HG03095 (cell line): Measurements from ENCODE around the gene SECTM1.
"Not testable (repeated sequence)": the region's sequence is repeated elsewhere in the genome, so short reads cannot be mapped to it uniquely, and the experiment has no call there.

Experiments used
- ATAC-seq: cut with Tn5 transposase; IDR thresholded peaks from one replicate; pipeline ENCODE4 v1.9.1; 2021; ENCODE audit warnings: moderate library complexity; ENCODE audit not compliant: unreplicated experiment

Gene SECTM1

GRCh38 chr17:82349287-82349701 lies 15.7 kb upstream of the SECTM1 start:
- no peak for ATAC-seq

- ATAC-seq, result no peak
These were observed 15.3 kb upstream of the SECTM1 start for GRCh38 chr17:82348866-82349265.

DNA sequence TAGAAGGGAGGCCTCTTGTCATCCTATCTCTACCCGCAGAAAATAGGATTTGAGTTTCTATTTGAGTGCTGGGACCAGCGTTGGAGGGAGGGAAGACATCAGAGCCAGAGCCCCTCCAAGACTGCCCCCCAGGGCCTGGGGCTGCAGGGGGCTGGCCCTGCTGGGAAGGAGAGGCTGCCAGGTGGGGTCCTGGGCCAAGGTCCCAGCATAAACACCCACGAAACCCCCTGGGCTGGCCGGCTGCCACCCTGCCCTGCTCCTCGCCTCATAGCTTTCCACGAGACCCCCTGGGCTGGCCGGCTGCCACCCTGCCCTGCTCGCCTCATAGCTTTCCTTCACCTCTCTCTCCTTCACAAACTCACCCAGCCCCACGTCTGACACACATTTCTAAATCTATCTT lies 14.9 kb upstream of the SECTM1 start:
- ATAC-seq, result no peak

- ATAC-seq, result not testable (repeated sequence)
These were observed 14.4 kb upstream of the SECTM1 start for GRCh38 chr17:82347994-82348393.

- ATAC-seq, result no peak
These were observed 13.1 kb upstream of the SECTM1 start for GRCh38 chr17:82346342-82347300.

DNA sequence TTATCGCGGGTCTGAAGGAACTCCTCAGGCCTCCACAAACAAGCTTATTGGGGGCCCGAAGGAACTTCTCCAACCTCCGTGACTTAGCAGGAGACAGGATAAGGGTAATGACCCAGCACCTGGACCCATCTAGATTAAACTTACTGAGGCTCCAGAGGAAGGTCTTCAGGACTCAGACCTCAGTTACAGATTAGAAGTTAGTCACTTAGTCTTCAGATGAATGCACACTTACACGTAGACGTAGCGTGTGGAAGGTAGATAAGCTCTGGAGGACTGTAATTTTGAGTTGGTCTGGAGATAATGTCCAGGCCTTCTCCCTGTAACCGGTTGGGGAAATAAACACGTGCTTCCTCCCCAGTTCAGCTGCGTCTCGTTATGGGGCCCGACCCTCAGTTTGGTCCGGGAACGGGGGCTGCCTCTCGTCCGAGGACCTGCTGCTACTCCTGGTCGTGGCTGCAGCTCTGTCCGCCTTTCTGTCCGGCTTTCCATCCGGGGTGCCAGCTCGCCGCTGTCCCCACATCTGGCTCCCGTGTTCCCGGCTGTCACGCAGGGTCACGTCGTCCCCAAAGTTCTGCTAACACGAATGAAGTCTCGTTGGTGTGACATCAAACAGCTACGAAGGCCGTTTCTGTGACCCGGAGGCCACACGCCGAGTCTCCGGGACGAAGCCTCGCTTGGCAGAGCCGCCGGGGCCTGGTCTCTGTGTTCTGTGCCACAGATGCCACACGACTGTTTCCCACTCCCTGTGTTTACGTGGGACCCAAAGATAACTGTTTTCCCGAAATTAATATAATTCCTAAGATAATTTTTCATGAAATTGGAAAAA lies 11.8 kb upstream of the SECTM1 start:
- ATAC-seq, result no peak

DNA sequence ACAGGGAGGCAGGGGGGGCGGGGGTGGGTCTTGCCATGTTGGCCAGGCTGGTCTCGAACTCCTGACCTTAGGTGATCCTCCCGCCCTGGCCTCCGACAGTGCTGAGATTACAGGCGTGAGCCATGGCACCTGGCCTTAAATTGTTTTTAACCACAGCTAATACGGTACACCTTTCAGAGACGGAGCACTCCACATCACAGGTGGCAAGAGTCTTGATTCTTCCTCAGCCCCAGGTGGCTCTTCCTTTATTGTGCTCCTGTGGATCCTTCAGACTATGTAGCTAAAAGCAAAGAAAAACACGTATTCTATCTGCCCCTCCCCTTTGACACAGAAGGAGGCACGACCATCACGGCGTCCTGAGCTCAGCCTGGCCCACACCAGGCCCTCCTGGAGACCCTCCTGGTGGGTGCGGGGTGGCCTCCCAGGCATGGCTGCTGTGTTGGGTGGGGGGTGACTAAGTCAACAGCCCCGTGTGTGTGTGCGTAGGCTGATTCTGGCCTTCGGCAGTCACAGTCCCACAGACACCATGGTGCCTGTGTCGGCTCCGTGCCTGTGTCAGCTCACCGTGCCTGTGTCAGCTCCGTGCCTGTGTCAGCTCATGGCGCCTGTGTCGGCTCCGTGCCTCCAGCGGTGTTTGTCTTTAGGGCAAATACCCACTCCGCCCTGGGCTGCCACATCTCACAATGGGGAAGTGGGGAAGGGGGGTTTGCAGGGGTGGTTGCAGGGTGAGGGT lies 10.8 kb upstream of the SECTM1 start:
- ATAC-seq, result no peak

DNA sequence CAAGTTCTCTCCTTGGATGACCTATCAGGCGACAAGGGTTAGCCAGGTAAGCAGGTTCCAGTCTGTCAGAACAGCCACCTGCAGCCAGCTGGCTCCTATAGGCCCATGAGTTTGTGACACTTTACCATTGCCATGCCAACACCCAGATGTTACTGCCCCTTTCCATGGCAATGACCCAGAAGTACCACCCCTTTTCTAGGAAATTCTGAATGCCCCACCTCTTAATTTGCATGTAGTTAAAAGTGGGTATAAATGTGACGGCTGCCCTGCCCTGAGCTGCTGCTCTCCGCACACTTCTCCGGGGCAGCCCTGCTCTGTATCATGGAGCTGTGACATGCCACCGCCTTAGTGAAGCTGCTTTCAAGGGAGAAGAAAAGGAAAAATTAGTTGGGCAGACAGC lies 10.0 kb upstream of the SECTM1 start:
- ATAC-seq, result no peak

- no peak for ATAC-seq
These were observed 9.0 kb upstream of the SECTM1 start for GRCh38 chr17:82342361-82343079.

DNA sequence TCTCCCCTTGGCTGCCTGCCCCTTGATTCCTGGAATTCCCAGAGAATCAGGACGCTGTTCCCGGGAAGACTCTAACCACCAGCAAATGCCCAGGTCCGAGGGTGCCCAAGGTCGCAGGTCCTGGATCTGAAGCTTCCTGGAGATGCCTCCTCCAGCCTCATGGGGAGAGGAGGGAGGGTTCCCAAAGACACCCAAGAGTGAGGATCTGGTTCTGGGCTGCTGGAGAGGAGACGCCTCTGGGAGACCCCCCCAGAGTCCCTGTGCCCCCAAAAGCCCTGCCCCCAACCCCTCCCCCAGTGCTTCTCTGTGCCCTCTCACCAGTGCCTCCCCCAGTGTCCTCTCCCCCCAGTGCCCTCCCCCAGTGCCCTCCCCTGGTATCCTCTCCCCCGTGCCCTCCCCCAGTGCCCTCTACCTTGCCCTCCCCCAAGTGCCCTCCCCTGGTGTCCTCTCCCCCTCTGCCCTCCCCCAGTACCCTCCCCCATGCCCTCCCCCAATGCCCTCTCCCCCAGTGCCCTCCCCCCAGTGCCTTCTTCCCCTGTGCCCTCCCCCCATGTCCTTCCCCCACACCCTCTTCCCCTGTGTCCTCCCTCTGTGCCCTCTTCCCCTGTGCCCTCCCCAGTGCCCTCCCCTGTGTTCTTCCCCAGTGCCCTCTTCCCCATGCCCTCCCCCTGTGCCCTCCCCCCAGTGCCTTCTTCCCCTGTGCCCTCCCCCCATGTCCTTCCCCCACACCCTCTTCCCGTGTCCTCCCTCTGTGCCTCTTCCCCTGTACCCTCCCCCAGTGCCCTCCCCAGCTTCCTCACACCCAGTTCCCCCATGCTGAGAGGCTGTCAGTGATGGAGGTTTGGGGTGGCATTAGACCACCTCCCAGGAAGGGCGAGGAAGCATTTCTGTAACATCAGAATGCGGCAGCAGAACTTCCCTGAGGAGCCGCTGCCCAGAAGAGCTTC lies 6.3 kb upstream of the SECTM1 start:
- ATAC-seq, result no peak

DNA sequence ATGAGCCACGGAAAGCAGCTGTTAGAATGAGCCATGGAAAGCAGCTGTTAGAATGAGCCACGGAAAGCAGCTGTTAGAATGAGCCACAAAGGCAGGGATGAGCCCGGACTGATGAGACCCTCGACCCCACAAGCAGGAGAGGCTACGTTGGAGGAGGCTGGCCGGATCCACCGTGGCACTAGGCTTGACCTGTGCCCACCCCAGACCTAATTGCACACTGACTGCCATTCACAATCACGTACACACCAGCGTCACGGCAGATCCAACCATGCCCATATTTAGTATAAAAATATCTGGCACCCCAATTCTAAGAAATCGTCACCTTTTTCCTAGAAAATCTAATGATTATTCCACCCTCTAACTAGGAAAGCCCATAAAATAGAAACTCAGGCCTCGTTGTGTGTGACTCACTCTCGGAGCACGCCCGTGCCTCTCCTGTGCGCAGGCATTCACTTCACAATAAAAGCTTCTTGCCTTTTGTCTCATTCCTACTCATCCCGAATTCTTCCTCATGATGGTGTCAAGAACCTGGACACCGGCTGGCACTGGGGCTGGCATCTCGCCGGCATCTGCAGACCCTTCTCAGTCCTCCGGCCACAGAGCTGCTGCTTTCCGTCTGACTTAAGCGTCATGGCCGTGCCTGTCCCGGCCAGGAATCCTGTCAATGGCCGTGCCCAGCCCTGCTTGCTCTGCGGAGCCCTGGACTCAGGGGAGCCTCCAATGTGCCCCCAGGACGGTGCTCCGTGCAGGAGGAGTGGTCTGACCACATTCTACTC lies 5.5 kb upstream of the SECTM1 start:
- ATAC-seq, result no peak

DNA sequence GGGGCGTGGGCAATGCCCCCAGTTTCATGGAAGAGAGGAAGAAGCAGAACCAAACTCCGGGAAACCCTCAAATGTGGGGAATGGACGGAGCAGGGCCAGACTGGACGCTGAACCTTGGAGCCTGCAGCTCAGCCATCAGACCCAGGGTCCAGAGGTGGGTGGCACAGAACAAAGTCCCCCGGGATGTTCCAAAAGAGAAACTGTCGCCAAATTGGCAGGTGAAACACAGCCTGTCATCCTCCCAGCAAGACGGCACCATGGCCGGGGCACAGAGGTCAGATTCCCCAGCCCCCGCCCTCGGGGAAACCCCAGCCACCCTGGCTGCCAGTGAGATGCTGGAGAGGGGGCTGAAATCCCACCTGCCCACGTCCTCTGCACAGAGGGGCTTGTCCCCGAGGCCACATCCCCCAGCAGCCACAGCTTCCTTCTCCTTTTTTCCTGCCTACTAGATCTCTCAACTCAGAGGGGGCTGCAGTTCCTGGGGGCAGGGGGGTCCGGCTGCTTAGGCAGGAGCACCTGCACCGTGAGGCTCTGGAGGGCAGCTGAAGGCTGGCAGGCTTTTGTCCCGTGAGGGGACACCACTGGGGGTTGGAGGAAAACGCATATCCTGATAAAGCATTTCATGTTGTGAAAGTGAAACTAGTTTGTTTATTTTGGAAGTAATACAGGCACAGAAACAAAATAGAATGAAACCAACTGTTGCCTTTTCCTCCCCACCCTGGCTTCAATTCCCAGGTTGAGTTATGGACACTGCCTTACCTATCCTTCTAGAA lies 1.2 kb upstream of the SECTM1 start:
- ATAC-seq, result no peak

- no peak for ATAC-seq
These were observed 647 bp upstream of the SECTM1 start for GRCh38 chr17:82334204-82334621.

DNA sequence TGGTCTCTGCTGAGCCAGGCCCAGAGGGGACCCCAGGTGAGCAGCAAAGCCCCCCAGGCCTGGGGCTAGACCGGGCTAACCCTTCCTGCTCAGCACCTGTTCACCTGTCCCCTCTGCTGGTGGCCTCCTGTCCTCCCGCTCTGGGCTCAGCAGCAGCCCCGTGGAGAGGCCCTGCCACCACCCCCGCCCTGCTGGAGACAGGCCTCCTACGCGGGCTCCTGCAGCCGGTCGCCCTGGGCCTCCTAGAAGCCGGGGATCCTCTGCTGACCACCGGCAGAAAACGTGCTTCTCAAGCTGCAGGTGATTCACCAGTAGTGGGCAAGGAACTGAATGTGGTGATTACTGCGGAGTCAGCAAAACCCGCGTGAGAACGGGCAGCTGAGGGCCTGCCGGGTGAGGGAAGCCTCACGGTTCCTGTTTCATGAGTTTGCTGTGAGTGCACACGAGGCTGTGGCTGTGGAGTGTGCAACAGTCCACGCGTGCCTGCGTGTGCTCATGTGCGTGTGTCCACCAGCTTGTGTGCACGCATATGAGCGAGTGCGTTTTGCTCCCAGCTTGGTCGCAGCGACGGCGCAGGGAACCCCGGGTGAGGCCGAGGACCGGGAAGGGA lies 792 bp downstream of the SECTM1 start:
- ATAC-seq, result no peak

DNA sequence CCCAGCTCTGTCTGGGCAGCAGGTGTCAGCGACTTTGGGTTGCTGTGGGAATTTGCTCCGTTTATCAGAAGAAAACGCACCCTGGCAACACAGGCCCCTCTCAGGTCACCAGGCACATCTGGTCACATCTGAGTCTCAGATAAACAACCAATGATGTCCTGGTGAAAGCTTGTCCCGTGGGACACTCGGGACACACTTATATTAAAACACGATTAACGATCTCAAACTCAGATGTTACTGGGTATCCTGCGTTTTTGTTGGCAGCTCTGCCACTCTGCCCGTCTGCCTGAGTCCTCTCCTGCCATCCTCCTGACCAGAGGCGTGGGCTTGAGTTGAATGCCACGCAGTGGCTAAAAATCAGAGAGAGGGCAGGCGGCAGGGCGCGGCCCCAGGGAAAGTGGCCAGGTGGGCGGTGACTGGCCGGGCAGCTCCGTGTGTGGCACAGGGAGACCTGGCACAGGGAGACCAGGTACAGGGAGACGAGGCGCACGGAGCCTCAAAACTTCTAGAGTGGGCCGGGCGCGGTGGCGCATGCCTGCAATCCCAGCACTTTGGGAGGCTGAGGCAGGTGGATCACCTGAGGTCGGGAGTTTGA lies 2.1 kb downstream of the SECTM1 start:
- no peak for ATAC-seq

GRCh38 chr17:82330322-82331239 lies 3.0 kb downstream of the SECTM1 start:
- ATAC-seq, result no peak
